Renal pelvis (tissue), 4 donors: ENCODE results near the gene FAM20C. TPM values are rescaled to one million over a fixed set of nuclear protein-coding genes. Genes with fewer than 3 reads are reported as not detected.
"Not testable (repeated sequence)": the region's sequence is repeated elsewhere in the genome, so short reads cannot be mapped to it uniquely, and the experiment has no call there.

Experiments
- DNase-seq: peaks from one replicate; pipeline ENCODE4 v3.0.0-alpha.2; 2013
- polyA plus RNA-seq, 3 donors: library from polyadenylated mRNA; unstranded; fragments of 120-200 nt; gene quantifications; one replicate each; pipeline ENCODE4 v1.2.1, GENCODE V29; 2013; ENCODE audit not compliant: insufficient read length in 3 of 3

FAM20C gene
- polyA plus RNA-seq, 3 donors: 65.7 to 74.8 (median 74.8) TPM

GRCh38 chr7:206351-206750 lies 14.0 kb downstream of the FAM20C start:
- not testable (repeated sequence) for DNase-seq

- no peak for DNase-seq
These were observed 15.2 kb downstream of the FAM20C start for GRCh38 chr7:207418-208129.

- DNase-seq: no peak
These were observed 15.8 kb downstream of the FAM20C start for GRCh38 chr7:208130-208673.

GRCh38 chr7:208816-209215 lies 16.4 kb downstream of the FAM20C start:
- DNase-seq: no peak

- no peak for DNase-seq
These were observed 17.0 kb downstream of the FAM20C start for GRCh38 chr7:209416-209815.

GRCh38 chr7:209906-210305 lies 17.5 kb downstream of the FAM20C start:
- DNase-seq: no peak

- no peak for DNase-seq
These were observed 18.1 kb downstream of the FAM20C start for GRCh38 chr7:210401-210925.

GRCh38 chr7:211033-211714 lies 18.8 kb downstream of the FAM20C start:
- no peak for DNase-seq

GRCh38 chr7:211715-212058 lies 19.3 kb downstream of the FAM20C start:
- no peak for DNase-seq

- no peak for DNase-seq
These were observed 20.4 kb downstream of the FAM20C start for GRCh38 chr7:212754-213153.

GRCh38 chr7:213324-213993 lies 21.1 kb downstream of the FAM20C start:
- no peak for DNase-seq

GRCh38 chr7:214410-215212 lies 22.2 kb downstream of the FAM20C start:
- DNase-seq: no peak

GRCh38 chr7:216360-217300 lies 24.3 kb downstream of the FAM20C start:
- DNase-seq: peak; percentile 64

GRCh38 chr7:217781-218180 lies 25.4 kb downstream of the FAM20C start:
- DNase-seq: no peak

- no peak for DNase-seq
These were observed 25.9 kb downstream of the FAM20C start for GRCh38 chr7:218316-218715.

GRCh38 chr7:218896-219580 lies 26.7 kb downstream of the FAM20C start:
- no peak for DNase-seq

GRCh38 chr7:219581-220150 lies 27.3 kb downstream of the FAM20C start:
- DNase-seq: no peak

- peak; percentile 69 for DNase-seq
These were observed 27.9 kb downstream of the FAM20C start for GRCh38 chr7:220151-220841.
